VCaP (cell line): Measurements from ENCODE around the gene HSD17B7.
A peak's percentile ranks its signal among the peaks of the same experiment; 100 is the strongest.

Experiments
- H3K27ac ChIP-seq: fragments of 450-650 bp; 2 replicates; pipeline ENCODE4 v1.5.1; 2017
- CTCF ChIP-seq: fragments of 450-650 bp; conservative IDR thresholded peaks from 2 replicates; pipeline ENCODE4 v1.5.1; 2017; ENCODE audit warnings: mild to moderate bottlenecking, moderate library complexity

The HSD17B7 gene

GRCh38 chr1:162849711-162850110 lies 59.2 kb downstream of the HSD17B7 start:
- no peak for TF ChIP-seq CTCF

GRCh38 chr1:162851341-162851740 lies 60.8 kb downstream of the HSD17B7 start:
- TF ChIP-seq CTCF = no peak
- no peak overlapping the region for H3K27ac ChIP-seq

More at GRCh38 chr1:162849711-162850110, 59.2 kb downstream of the HSD17B7 start:
- no peak overlapping the region for H3K27ac ChIP-seq

GRCh38 chr1:162854245-162854882 lies 63.9 kb downstream of the HSD17B7 start:
- peak; percentile 87 for TF ChIP-seq CTCF
- no peak overlapping the region for H3K27ac ChIP-seq

- TF ChIP-seq CTCF = no peak
- no peak overlapping the region for H3K27ac ChIP-seq
These were observed 65.1 kb downstream of the HSD17B7 start for GRCh38 chr1:162855461-162856150.

GRCh38 chr1:162856260-162856659 lies 65.8 kb downstream of the HSD17B7 start:
- TF ChIP-seq CTCF = no peak
- no peak overlapping the region for H3K27ac ChIP-seq

- H3K27ac ChIP-seq = no peak overlapping the region
- TF ChIP-seq CTCF = no peak
These were observed 67.3 kb downstream of the HSD17B7 start for GRCh38 chr1:162857850-162858249.

- TF ChIP-seq CTCF = no peak
- no peak overlapping the region for H3K27ac ChIP-seq
These were observed 68.7 kb downstream of the HSD17B7 start for GRCh38 chr1:162859191-162859590.
